T1000 (cell line): ENCODE results near the gene ATP8B3.

Experiments
- DNase-seq: peaks from one replicate; lab custom pipeline; 2025; ENCODE audit warnings: mixed read lengths; lab: John Stamatoyannopoulos, UW

ATP8B3 gene

DNA sequence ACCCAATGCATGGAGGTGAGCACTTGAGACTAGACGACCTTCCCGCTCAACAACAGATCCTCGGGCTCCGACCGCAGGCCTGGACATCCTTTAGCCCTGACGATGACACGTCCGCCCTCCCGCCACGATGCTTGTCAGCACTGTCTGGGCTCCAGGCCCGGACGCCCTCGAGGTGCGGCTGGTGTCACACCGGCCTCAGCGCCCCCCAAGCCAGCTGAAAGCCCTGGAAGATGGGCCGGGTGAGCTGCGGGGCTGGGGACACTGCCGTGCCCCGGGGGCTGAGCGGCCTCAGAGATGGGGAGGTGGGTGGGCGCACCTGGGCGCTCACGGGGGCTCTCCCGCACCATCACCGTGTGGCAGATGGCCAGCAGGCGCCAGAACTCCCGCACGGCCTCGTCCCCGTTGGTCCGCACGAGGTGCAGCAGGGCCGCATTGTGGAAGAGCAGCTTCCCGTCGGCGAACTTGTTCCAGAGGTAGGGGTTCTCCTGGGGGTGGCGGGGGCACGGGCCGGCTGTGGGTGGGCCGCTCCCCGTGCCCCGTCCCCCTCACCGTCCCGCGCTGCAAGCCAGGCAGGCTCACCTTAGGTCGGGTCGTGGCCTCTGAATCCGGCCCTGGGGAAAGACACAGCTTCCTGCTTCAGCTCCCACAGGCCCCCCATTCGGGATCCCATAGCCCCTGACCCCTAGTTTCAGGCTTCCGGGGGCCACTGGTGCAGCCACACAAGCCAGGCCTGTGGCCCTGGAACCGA is 15.5 kb downstream of the ATP8B3 start:
- DNase-seq: no peak

DNA sequence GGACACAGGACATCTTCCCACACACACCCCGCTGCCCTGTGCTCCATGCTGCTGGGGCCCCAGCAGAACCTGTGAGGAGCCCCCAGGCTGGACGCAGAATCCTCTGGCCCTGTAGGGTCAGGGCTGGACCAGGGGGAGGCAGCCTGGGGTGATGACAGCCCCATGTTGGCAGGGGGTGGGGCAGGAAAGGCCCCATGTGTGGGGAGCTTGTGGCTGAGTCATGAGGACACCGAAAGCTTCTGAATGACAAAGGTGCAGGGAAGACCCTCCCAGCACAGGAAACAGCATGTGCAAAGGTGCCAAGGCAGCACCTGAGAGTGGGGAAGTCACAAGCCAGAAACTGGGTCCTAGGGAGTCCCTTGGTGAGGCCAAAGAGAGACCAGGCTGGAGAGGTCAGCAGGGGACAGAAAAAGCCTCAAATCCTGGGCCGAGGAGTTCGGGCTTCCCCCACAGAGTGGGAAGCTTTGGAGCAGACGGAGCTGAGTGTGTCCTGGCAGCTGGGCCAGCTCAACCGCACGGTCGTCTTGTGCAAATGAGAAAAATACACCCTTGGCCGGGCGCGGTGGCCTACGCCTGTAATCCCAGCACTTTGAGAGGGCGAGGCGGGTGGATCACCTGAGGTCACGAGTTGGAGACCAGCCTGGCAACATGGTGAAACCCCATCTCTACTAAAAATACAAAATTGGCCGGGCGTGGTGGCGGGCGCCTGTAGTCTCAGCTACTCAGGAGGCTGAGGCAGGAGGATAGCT is 17.5 kb downstream of the ATP8B3 start:
- no peak for DNase-seq

DNA sequence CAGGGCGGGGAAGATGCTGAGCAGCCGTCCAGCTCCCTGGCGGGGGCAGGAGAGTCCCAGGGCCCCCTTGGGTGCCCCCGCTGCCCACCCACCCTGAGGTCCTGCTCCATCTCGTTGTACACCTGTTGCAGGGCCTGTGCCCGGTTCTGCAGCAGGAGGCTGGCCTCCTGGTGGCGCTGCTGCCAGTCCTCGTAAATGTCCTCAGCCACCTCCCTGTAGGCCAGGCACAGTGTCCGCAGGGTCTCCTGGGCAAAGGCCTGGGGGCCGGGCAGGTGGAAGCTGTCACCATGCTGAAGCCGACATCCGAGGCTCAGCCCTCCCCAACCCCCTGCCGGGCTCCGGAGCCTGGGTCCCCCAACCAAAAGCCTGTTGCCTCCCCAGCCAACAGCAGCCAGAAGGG is 20.2 kb downstream of the ATP8B3 start:
- DNase-seq: no peak

DNA sequence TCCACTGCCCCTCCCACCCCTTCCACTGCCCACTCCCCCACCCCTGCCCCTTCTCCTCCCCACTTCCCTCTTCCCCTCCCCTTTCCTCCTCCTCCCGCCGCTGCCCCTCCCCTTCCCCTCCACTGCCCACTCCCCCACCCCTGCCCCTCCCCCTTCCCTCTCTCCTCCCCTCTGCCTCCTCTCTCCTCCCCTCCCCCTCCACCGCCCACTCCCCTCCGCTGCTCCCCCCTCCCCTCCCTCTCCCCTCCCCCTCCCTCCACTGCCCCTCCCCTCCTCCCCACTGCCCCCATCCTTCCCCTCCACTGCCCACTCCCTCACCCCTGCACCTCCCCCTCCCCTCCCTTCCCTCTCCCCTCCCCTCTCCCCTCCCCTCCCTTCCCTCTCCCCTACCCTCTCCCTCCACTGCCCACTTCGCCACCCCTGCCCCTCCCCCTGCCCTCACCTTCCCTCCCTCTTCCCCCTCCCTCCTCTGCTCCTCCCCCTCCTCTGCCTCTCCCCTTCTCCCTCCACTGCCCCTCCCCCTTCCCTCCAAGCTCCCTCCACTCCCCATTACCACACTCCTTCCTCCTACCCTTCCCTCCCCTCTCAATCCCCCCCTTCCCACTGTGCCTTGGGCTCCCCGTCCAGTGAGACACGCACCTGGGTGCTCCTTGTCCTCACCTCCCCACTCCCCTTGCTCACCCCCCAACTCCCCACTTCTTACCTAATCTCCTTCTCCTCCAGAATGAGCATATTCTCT is 21.9 kb downstream of the ATP8B3 start:
- DNase-seq: no peak

DNA sequence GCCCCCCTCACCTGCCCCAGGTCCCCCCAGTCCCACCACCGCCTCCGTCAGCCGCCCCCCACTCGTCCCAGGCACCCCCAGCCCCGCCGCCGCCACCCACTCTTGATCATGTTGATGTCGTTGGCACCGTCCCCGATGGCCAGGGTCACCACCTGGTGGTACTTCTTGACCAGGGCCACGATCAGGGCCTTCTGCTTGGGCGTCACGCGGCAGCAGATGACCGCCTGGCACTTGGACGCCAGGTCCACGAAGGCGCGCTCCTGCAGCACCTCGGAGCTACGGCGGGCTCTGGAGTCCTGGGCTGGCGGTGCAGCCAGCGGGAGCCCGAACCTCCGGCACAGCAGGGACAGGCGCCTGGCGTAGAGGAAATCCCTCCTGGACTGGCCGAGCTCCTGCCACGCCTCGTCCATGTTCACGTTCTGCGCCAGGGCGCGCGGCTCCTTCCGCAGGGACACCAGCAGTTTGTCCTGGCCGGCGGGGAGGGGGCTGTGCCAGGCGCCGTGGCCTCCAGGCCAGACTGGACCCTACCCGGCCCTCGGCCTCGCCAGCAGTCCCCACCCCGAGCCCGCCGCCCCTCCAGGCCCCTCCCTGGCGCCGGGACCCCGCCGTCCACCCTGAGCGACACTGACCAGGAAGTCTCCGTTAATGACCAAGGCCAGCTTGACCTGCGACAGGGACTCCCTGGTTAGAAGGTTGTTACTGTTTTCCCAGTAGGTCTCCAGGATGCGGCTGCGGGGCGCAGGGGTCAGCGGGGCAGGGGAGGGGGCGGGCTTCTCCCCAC is 22.6 kb downstream of the ATP8B3 start:
- no peak for DNase-seq

DNA sequence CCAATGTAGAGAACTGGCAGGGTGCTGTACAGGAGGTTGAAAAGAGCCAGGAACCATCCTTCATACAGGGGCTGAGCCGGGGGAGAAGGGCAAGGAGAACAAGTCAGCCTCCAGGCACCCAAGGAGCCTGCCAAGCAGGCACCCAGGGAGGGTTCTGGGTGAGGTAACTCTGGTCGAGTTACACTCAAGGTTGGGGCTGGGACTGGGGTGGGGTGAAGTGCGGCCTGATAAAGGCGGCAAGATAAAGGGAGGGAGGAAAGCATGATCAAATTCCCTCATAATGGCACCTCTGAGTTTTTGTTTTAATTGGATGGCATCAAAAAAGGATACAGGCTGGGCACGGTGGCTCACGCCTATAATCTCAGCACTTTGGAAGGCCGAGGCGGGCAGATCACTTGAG is 25.0 kb downstream of the ATP8B3 start:
- DNase-seq: no peak

DNA sequence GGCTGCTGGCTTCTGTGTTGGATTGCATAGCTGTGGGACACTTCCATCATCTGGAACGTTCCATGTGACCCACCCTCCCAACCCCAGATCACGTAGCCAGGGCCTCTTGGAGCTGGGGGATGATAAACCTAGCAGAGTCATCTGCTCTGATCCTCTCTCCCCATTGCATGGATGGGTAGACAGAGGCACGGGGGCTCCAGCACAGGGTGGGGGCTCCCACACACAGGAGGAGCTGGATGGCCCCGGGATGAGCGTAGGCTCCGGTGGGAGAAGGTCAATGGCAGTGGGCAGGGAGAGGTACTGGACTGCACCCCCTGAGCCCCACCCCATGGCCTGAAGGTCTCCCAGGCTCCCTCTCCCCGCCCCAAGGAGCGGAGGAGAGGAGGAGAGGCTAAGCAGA is 25.4 kb downstream of the ATP8B3 start:
- no peak for DNase-seq

DNA sequence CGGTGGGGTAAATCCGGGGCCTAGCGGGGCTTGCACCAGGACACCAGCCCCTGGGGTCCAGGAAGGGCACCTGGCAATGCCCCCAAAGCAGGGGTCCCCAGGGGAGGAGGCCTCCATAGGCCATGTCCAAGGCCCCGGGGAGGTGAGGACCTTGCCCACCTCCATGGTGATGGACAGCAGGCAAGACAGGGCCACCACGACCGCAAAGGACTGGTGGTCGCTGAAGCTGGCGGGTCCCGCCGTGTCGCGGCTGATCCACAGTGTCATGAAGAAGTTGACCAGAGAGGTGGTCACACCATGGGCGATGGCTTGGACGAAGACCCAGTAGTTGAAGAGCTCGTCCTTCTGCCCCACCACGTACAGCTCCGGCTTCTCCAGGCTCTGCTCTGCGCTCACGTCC is 26.8 kb downstream of the ATP8B3 start:
- DNase-seq: no peak

DNA sequence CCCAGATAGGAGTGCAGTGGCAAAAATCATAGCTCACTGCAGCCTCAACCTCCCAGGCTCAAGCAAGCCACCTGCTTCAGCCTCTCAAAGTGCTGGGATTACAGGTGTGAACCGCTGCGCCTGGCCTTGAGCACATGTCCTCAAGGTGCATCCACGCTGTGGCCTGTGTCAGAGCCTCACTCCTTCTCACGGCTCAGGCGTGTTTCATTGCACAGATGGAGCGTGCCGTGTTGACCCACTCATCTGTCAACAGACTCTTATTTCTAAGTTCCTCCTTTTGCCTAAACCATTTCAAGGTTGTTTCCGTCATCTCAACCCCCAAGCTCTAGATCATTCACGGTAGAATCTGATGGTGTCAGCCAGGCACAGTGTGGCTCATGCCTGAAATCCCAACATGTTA is 28.2 kb downstream of the ATP8B3 start:
- DNase-seq: no peak

DNA sequence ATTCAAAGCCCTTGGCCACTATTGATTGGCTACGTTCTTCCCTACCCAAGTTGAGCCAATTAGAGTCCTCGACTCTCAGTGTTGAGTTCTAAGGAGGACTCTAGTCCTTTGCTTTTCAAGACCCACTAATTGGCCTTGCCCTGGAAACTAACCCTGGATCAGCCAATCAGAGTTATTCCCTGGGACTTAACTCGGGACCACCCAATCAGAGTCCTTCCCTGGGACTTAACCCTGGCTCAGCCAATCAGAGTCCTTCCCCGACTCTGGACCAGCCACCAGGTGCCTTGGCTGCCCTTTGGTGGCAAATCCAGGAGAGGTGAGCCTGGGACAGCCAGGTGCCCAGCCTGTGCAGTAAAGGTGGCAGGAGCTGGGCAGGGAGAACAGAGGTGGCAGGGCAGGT is 28.7 kb downstream of the ATP8B3 start:
- DNase-seq: no peak

DNA sequence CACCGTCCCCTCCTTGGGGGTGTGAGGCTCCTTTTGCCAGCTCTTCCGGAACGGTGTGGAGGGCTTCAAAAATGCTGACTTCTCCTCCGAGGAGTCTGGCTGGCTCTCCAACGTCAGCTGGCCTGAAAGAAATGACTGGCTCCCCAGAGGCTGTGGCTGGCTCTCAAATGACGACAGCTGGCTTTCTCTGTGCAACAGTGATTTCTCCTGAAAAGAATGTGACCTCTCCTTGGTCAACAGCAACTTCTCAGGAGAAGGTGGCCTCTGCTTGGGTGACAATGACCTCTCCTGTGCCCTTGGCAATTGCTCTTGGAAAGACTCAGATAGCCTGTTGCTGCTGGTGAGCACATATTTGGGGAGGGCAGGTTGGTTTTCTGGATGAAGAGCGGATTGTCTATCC is 29.6 kb downstream of the ATP8B3 start:
- DNase-seq: no peak

DNA sequence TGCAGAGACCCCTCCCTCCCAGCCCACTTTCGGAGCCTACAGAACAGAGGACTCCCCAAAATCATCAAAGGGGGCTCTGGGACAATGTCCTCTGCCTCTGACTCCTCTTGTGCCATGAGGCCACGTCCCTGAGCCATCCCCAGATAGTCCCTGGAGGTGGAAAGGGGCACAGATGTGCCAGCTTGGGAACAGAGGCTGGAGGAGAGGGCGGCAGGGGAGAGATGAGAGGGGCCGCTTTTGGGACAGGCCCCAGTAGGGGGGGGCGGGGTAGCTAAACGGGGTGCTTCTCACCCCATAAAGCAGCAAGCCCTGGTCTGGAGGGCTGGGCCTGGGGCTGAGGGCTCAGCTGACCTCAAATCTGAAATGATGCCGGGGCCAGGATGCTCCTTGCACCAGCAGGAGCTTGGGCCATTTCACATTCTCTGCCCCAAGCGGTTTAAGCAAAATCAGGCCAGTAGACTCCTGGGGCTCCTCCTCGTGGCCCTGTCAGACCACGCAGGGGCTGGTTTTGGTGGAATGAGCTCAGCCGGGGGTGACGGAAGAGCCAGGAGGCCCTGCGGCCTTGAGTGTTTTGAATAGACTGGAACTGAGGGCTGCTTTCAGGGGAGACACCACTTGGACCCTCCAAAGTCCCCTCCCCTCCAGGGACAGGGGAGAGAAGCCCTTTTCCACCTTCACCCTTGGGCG is 31.7 kb downstream of the ATP8B3 start:
- DNase-seq: peak; percentile 28

DNA sequence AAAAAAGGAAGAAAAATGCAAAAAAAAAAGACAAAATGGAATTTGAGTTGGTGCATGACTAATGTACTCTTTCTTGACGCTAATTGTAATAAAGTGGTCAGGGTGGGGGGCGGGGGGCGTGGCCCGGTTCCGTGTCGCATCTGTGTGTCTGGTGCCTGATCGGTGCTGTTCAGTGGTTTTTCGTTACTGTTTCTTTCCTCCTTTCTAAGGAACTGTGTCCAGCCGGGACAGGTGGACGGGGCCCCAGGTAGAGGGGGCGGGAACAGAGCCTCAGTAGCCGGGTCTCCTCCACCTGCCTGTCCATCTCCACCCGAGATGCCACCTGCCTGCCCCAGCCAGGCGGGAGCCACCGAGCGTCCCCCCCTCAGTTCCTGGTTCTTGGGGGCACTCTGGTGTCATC is 32.5 kb downstream of the ATP8B3 start:
- no peak for DNase-seq

DNA sequence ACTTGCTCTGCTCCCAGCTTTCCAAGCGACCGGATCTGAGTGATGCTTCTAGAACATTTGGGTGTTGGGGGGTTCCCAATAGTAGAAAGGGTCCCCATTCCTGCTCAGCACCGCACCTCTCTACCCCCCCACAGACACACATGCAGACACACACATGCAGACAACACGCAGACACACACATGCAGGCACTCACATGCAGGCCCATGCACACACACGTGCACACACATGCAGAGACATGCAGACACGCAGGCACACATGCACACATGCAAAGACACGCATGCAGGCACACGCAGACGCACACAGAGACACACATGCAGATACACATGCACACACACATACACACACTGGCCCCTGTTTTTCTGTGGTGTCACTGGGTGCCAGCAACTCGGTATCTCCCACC is 34.9 kb downstream of the ATP8B3 start:
- no peak for DNase-seq

DNA sequence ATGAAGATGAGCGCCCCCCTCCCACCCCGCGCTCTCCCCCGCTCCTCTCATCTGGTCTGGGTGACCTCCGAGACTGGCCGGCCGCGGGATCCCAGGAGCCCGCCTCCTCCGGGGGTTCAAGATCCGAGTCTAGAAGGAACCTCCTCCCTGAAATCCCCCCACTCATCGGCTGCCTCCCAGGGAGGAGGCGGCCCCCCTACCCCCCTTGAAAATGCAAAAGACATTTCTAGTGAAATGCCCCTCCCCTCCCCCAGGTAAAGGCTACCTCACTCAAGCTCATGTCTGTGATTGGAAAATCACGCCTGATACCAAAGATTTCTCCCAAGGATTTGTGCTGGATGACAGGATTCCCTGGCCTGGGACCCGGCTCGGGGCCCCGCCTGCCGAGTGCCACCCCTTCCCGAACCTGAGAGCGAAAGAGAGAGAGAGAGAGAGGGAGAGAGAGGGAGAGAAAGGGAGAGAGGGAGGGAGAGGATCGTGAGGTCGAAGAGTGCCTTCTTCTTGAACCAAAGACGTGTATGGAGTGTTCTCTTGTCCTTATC is 35.4 kb downstream of the ATP8B3 start:
- no peak for DNase-seq

DNA sequence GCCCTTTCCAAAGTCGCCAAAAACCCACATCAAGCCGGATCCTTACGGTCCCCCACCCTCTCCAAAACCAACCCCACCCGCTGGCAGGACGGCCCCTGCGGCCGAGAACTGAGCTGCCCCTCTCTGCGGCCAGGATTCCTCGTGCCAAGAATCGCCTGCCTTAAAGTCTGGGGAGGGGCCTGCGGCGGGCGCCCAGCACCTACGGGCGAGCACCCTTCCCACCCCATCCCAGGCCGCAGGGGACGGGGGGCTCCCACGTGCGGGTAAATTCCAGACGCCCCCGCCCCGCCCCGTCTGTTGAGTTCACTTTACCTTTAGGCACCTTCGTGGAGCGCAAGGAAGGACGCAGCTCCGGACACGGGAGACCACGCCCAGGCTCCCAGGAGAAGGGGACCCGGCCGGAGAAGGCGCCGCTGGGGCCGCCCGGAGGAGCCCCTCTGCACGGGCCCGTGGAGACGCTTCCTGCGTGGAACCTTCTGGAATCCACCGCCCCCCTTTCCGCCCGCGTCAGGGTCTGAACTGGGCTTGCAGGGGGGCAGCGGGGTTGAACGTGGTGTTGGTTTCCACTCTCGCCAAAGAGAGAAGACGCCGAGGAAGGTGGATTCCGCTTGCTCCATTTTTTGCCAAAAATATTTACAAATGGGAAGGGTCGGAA is 36.0 kb downstream of the ATP8B3 start:
- no peak for DNase-seq

DNA sequence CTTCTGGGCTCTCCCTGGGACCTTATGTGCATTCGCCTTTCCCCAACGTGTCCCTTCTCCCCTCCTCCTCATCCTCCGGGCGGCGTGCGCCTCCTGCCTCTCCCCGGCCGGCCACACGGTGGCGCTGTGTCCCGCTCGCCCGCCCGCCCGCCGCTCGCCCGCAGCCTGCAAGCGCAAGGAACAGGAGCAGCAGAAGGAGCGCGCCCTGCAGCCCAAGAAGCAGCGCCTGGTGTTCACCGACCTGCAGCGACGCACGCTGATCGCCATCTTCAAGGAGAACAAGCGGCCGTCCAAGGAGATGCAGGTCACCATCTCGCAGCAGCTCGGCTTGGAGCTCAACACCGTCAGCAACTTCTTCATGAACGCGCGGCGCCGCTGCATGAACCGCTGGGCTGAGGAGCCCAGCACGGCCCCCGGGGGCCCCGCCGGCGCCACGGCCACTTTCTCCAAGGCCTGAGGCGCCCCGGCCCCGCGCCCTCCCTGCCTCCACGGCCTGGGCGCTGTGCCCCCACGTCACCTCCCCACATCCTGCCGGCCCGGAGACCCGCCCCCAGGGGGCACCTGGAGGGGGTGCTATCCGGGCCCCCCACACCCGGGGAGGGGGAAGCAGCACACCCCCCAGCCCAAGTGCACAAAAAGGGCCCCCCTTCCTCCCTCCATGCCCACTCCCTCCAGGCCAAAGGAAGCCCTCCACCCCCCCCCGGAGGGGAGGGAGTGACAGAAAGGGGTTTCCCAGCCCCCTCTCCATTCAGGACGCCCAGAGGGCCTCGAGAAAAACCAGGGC is 36.9 kb downstream of the ATP8B3 start:
- DNase-seq: peak; percentile 68

DNA sequence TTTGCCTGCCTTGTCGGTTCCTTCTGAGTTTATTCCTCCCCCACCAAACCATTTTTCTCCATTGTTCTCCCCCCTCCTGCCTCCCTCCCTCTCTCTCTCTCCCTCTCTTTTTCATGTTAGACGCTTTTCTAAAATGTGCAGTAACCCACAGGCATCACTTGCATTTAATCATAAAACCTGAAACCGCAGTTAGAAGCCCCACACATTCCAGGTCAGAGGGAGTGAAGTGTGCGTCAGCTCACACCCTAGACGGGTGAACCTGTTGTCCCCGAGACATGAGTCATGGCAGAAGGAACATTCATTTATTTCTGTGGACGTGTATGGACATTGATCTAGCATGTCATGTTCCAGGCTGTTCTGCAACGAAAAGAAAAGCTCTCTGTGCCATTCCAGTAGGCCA is 38.9 kb downstream of the ATP8B3 start:
- DNase-seq: no peak

DNA sequence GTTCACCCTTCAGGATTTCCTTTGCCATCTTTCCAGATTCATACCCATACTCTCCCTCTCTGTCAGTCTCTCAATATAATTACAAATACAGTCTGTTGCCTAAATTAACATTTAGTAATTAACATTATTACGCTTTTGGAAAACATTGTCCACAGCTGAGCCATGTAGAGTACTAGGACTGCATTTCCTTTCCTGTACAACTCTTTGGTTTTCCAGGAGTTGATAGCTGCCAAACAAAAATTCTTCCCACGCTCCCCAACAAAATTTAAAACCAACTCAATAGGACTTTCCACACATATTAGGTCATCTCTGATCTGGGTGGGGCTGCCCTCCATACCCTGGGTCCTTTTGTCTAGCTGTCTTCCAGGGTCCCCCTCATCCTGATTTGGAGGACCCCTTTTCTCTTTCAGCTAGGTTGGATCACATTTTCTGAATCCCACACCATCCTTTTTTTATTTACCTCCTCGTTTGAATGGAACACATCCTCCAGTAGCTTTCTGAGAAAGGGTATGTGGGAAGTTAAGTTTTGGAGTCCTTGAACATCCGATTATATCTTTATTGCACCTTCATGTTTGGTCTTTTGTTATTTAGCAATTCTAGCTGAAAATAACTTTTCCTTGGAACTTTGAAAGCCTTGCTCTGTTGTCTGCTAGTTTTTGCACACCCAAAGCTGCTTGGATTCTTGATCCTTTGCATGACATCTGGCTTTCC is 41.1 kb downstream of the ATP8B3 start:
- no peak for DNase-seq
